Measurements from ENCODE around the gene KMT5C. TPM values are rescaled to one million over a fixed set of nuclear protein-coding genes. Genes with fewer than 3 reads are reported as not detected.
A peak's percentile ranks its signal among the peaks of the same experiment; 100 is the strongest.

The KMT5C gene
- total RNA-seq, 3 donors from 2014 or later (not counting 1 experiment from before 2014, with no cell fraction given) = 44.5 to 147 (median 46.8) TPM

GRCh38 chr19:55345101-55345817, 5.6 kb downstream of the KMT5C start:
- H3K27me3 Mint-ChIP-seq (ENCODE audit: low read depth in 2 of 2) = no peaks in the 10 kb centered on the region
- Histone ChIP-seq H3K9me3 (ENCODE audit: control insufficient read depth, insufficient read depth, low read length) (no peaks in the 10 kb centered on the region), H3K36me3 (ENCODE audit: control insufficient read depth, insufficient read depth, low read length) (peaks cover 4% of the 10 kb centered on the region), H3K27me3 (ENCODE audit: control insufficient read depth, insufficient read depth, low read length) (no peaks in the 10 kb centered on the region), H3K27ac (ENCODE audit: low read length) (no peak overlapping the region), H3K4me3 (ENCODE audit: low read length) (no peak overlapping the region), H3K4me1 (ENCODE audit: control insufficient read depth, insufficient read depth, low read length) (peaks cover 15% of the 10 kb centered on the region)
- H3K9me3 Mint-ChIP-seq = no peaks in the 10 kb centered on the region
- H3K4me3 Mint-ChIP-seq = no peak overlapping the region
- no peak for TF ChIP-seq CTCF (IDR thresholded peaks at IDR 0.05)
- intact Hi-C loops (cut with micrococcal nuclease) = no loop called here
- H3K27ac Mint-ChIP-seq = peak overlapping the region in 1 of 2 donors; percentile 2
- no peaks in the 10 kb centered on the region for H3K36me3 Mint-ChIP-seq
- H3K4me1 Mint-ChIP-seq = peaks cover 10 to 23% of the 10 kb centered on the region in 2 donors
- ATAC-seq (no peak), DNase-seq (no peak)
- 96% methylated on average over 22 of the region's 22 CpGs for WGBS (ENCODE audit: insufficient coverage)

- Histone ChIP-seq H3K4me3 (ENCODE audit: low read length) (no peak overlapping the region), H3K27me3 (ENCODE audit: control insufficient read depth, insufficient read depth, low read length) (no peaks in the 10 kb centered on the region), H3K36me3 (ENCODE audit: control insufficient read depth, insufficient read depth, low read length) (peaks cover 4% of the 10 kb centered on the region), H3K27ac (ENCODE audit: low read length) (no peak overlapping the region), H3K9me3 (ENCODE audit: control insufficient read depth, insufficient read depth, low read length) (no peaks in the 10 kb centered on the region), H3K4me1 (ENCODE audit: control insufficient read depth, insufficient read depth, low read length) (peaks cover 7% of the 10 kb centered on the region)
- peaks cover under 1 to 2% of the 10 kb centered on the region in 2 donors for H3K27me3 Mint-ChIP-seq (ENCODE audit: low read depth in 2 of 2)
- peaks cover 6 to 16% of the 10 kb centered on the region in 2 donors for H3K4me1 Mint-ChIP-seq
- no peaks in the 10 kb centered on the region for H3K9me3 Mint-ChIP-seq
- intact Hi-C loops (cut with micrococcal nuclease) = no loop called here
- no peaks in the 10 kb centered on the region for H3K36me3 Mint-ChIP-seq
- DNase-seq (no peak), ATAC-seq (no peak)
- WGBS (ENCODE audit: insufficient coverage) = 95% methylated on average over 43 of the region's 43 CpGs
- H3K4me3 Mint-ChIP-seq = no peak overlapping the region
- TF ChIP-seq CTCF (IDR thresholded peaks at IDR 0.05) = no peak
- peak overlapping the region in 1 of 2 donors; percentile 2 for H3K27ac Mint-ChIP-seq
Observed at GRCh38 chr19:55345818-55346724, 6.4 kb downstream of the KMT5C start.

- WGBS (ENCODE audit: insufficient coverage) = 96% methylated on average over 41 of the region's 41 CpGs
- Mint-ChIP-seq H3K36me3 (no peaks in the 10 kb centered on the region), H3K27ac (no peak overlapping the region), H3K9me3 (no peaks in the 10 kb centered on the region), H3K4me1 (peaks cover 0 to 18% of the 10 kb centered on the region in 2 donors), H3K27me3 (ENCODE audit: low read depth in 2 of 2) (peaks cover 9 to 11% of the 10 kb centered on the region in 2 donors), H3K4me3 (no peak overlapping the region)
- H3K4me1 ChIP-seq (ENCODE audit: control insufficient read depth, insufficient read depth, low read length) = no peaks in the 10 kb centered on the region
- intact Hi-C loops (cut with micrococcal nuclease) = no loop called here
- DNase-seq = no peak
- peak in 1 of 3 donors; percentile 14 for ATAC-seq
- no peak for TF ChIP-seq CTCF (IDR thresholded peaks at IDR 0.05)
- peaks cover 4% of the 10 kb centered on the region for H3K36me3 ChIP-seq (ENCODE audit: control insufficient read depth, insufficient read depth, low read length)
- H3K4me3 ChIP-seq (ENCODE audit: low read length) = no peak overlapping the region
- peaks cover 5% of the 10 kb centered on the region for H3K27me3 ChIP-seq (ENCODE audit: control insufficient read depth, insufficient read depth, low read length)
- H3K9me3 ChIP-seq (ENCODE audit: control insufficient read depth, insufficient read depth, low read length) = no peaks in the 10 kb centered on the region
- H3K27ac ChIP-seq (ENCODE audit: low read length) = no peak overlapping the region
Observed at GRCh38 chr19:55346725-55347441, 7.2 kb downstream of the KMT5C start.

Measured in natural killer cell (primary cell).